GM21786 (cell line): ENCODE measurements around the gene TFB2M.
"Not testable (repeated sequence)": the region's sequence is repeated elsewhere in the genome, so short reads cannot be mapped to it uniquely, and the experiment has no call there.

ENCODE experiments used
- ATAC-seq: cut with Tn5 transposase; IDR thresholded peaks from one replicate; pipeline ENCODE4 v1.9.1; 2021; ENCODE audit not compliant: unreplicated experiment

Gene TFB2M

GRCh38 chr1:246566128-246566812 lies at the start of gene TFB2M, which contains the start of gene CNST:
Gene TFB2M (minus strand): TSS chr1:246566261. CDS start chr1:246566138, 123 bp downstream.
Gene CNST (plus strand): TSS chr1:246566456. CDS start chr1:246591563, 25,107 bp downstream.
- peak; percentile 91 for ATAC-seq

GRCh38 chr1:246613096-246613758 lies 47.2 kb upstream of the TFB2M start:
- ATAC-seq: no peak

- ATAC-seq: no peak
Measured at GRCh38 chr1:246609632-246610031, 43.6 kb upstream of the TFB2M start.

- no peak for ATAC-seq
Measured at GRCh38 chr1:246608616-246609376, 42.7 kb upstream of the TFB2M start.

GRCh38 chr1:246607462-246607861 lies 41.4 kb upstream of the TFB2M start:
- no peak for ATAC-seq

- not testable (repeated sequence) for ATAC-seq
Measured at GRCh38 chr1:246605231-246605630, 39.2 kb upstream of the TFB2M start.

GRCh38 chr1:246602194-246602593 lies 36.1 kb upstream of the TFB2M start:
- no peak for ATAC-seq

GRCh38 chr1:246600579-246600978 lies 34.5 kb upstream of the TFB2M start:
- no peak for ATAC-seq

GRCh38 chr1:246599315-246599714 lies 33.3 kb upstream of the TFB2M start:
- no peak for ATAC-seq

- no peak for ATAC-seq
Measured at GRCh38 chr1:246597971-246598370, 31.9 kb upstream of the TFB2M start.

- no peak for ATAC-seq
Measured at GRCh38 chr1:246597340-246597739, 31.3 kb upstream of the TFB2M start.

- no peak for ATAC-seq
Measured at GRCh38 chr1:246595146-246595545, 29.1 kb upstream of the TFB2M start.

GRCh38 chr1:246592695-246593094 lies 26.6 kb upstream of the TFB2M start:
- no peak for ATAC-seq

GRCh38 chr1:246591958-246592357 lies 25.9 kb upstream of the TFB2M start:
- peak; percentile 1 for ATAC-seq

- peak; percentile 97 for ATAC-seq
Measured at GRCh38 chr1:246591504-246591903, 25.4 kb upstream of the TFB2M start.

- peak; percentile 31 for ATAC-seq
Measured at GRCh38 chr1:246591047-246591446, 25.0 kb upstream of the TFB2M start.

- not testable (repeated sequence) for ATAC-seq
Measured at GRCh38 chr1:246589919-246590318, 23.9 kb upstream of the TFB2M start.

GRCh38 chr1:246588159-246588721 lies 22.2 kb upstream of the TFB2M start:
- ATAC-seq: no peak

- ATAC-seq: no peak
Measured at GRCh38 chr1:246587606-246588005, 21.5 kb upstream of the TFB2M start.

GRCh38 chr1:246587032-246587431 lies 21.0 kb upstream of the TFB2M start:
- ATAC-seq: no peak

- ATAC-seq: no peak
Measured at GRCh38 chr1:246583448-246584185, 17.6 kb upstream of the TFB2M start.
